GM21529 (cell line): ENCODE measurements around the gene CHMP4B.

ENCODE experiments used
- ATAC-seq: cut with Tn5 transposase; IDR thresholded peaks from one replicate; pipeline ENCODE4 v1.9.1; 2021; ENCODE audit not compliant: unreplicated experiment

CHMP4B gene

GRCh38 chr20:33837096-33837830 lies 26.1 kb downstream of the CHMP4B start:
- ATAC-seq: no peak

- ATAC-seq: no peak
Observed at GRCh38 chr20:33838035-33838864, 27.1 kb downstream of the CHMP4B start.

GRCh38 chr20:33839591-33839990 lies 28.4 kb downstream of the CHMP4B start:
- no peak for ATAC-seq

GRCh38 chr20:33840160-33840559 lies 29.0 kb downstream of the CHMP4B start:
- no peak for ATAC-seq

- no peak for ATAC-seq
Observed at GRCh38 chr20:33840759-33841435, 29.7 kb downstream of the CHMP4B start.

- ATAC-seq: no peak
Observed at GRCh38 chr20:33841436-33841799, 30.3 kb downstream of the CHMP4B start.

- ATAC-seq: no peak
Observed at GRCh38 chr20:33842346-33842745, 31.2 kb downstream of the CHMP4B start.

- no peak for ATAC-seq
Observed at GRCh38 chr20:33843050-33843449, 31.9 kb downstream of the CHMP4B start.

- peak; percentile 76 for ATAC-seq
Observed at GRCh38 chr20:33843854-33844253, 32.7 kb downstream of the CHMP4B start.

DNA sequence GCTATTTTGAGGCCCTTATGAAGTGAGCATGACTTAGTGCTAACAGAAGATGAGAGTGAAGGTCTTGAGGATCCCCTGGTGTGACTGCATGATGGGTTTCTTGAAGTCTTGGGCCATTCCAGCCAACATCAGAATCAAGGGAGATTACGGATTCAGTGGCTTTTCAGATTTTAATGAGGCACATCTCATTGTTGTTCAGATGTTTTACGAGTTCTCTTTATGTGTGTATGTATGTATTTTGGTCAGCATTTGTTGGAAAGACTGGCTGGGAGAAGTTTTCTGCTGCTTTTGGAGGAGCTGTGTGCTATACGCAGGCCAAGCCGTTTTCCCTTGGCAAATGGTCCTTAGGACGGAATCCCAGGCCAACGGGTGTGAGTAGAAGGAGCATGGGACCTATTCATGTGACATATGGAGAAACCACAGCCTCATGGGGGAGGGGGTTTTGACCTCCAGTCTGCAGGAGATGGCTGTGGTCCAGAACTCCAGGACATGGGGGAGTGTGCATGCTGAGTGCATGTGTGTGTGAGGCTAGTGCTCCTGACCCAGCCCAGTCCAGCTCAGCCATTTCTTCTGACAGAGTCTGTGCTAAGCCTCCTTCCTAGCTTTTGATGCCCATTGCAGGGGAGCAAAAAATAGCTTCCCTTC lies 35.3 kb downstream of the CHMP4B start:
- ATAC-seq: no peak

DNA sequence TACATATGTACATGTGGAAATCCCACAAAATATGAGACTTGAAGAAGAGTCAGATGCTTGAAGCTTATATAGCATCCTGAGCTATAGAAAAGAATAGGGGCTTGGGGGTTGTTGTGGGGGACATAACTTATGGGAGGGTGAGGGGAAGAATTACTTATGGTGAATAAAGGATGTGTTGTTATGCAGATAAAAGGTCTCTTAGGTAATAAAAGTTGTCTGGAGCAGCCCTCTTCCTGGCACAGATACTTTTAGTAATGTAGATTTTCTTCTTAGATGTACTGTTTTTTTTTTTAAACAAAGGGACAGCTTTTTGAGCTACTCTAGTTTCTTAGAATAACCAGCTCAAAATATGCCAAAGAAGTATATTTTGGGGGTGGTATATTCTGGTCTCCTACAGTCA lies 35.9 kb downstream of the CHMP4B start:
- no peak for ATAC-seq

DNA sequence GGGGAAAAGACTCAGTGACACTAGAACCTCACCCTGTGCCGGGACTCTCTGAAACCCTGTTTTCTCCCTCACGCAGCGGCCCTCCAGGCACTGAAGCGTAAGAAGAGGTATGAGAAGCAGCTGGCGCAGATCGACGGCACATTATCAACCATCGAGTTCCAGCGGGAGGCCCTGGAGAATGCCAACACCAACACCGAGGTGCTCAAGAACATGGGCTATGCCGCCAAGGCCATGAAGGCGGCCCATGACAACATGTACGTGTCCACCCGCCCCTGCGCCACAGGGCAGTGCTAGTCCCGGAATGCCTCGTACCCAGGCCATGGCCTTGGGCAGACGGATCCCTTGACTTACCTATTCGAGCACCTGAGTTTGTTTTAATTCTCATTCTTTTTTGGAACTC lies 37.2 kb downstream of the CHMP4B start:
- ATAC-seq: no peak

- ATAC-seq: no peak
Observed at GRCh38 chr20:33850159-33850558, 39.0 kb downstream of the CHMP4B start.

DNA sequence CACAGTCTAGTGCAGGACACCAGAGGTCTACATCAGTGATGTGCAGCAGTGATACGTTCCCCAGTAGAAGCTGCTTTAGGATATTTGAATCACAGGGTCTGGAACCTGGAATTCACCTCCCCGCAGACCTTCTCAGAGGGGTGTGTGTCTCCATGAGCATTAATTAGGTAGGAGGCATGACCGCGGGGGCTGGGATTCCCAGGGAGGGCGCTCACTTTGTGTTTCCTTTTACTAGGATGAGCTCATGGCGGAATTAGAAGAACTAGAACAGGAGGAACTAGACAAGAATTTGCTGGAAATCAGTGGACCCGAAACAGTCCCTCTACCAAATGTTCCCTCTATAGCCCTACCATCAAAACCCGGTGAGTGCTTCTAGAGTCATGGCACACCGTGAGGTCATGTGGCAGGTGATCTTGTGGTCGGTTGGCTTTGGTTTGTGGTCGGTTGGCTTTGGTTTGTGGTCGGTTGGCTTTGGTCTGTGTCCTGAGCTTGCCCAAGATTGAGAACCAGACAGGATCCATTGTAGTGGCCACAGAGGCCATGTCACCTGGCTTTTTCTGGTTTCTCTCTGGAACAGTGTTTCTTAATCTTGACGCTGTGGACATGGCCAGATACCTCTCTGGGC lies 40.8 kb downstream of the CHMP4B start:
- ATAC-seq: no peak

DNA sequence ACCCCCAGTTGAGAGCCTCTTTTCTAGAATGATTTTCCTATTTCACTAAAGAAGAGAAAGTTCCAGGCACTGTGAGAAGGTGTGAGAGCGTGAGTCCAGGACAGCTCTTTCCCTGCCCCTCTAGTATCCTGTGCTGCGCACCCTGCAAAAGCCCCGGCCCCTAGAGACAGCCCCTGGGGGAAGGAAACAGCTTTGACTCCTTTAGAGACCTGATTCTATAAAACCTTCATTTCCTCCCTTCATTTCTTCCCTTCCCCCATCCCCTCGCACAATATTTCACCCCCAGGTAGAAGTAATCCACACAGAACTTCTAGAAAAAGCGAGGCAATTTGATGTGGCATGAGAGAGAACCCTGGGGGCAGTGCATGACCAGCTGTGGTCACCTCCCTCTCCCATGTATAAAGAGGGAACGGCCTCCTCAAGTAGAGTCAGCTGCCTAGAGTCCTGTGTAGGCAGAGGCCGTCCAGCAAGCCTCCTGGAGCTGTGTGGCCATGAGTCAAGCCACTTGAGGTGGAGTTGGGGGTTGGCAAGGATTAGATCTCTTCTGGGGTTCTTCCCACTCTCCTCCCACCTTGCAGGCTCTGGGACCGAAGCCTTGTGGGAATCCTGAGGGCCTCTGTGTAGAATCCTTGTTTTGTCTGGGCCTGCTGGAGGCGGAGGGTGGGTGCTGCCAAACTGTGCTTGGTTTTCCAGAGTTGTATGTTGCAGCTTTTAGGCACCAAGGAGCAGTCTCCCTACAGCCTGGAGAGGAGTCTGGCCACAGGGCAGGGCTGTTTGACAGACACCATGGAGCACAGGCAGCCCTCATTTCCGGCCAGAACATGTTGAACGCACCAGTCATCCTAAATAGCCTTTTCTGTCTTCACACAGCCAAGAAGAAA lies 41.7 kb downstream of the CHMP4B start:
- no peak for ATAC-seq

DNA sequence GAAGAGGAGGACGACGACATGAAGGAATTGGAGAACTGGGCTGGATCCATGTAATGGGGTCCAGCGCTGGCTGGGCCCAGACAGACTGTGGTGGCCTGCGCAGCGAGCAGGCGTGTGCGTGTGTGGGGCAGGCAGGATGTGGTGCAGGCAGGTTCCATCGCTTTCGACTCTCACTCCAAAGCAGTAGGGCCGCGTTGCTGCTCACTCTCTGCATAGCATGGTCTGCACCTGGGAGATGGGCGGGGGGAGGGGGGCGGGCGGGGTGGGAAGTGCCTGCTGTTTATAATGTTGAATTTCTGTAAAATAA lies 42.3 kb downstream of the CHMP4B start:
- ATAC-seq: no peak

GRCh38 chr20:33857722-33858563 lies 46.8 kb downstream of the CHMP4B start:
- no peak for ATAC-seq

GRCh38 chr20:33858666-33859065 lies 47.5 kb downstream of the CHMP4B start:
- ATAC-seq: no peak

- peak; percentile 72 for ATAC-seq
Observed at GRCh38 chr20:33859157-33859695, 48.1 kb downstream of the CHMP4B start.
